IMR-90 (cell line): ENCODE results near the gene FGG.

Experiments
- NFE2L2 ChIP-seq: fragments of 150-350 bp; IDR thresholded peaks from 2 replicates; pipeline ENCODE4 v1.6.1; 2016; ENCODE audit warnings: low read depth, mild to moderate bottlenecking, low read length
- POLR2A ChIP-seq: IDR thresholded peaks from 2 replicates; pipeline ENCODE4 v1.6.1; 2012; ENCODE audit warnings: mild to moderate bottlenecking, low read depth, low read length
- TF ChIP-seq, protein P1 (sequence below): conservative IDR thresholded peaks from 2 replicates; pipeline ENCODE4 v1.5.1; 2012; ENCODE audit warnings: mild to moderate bottlenecking, low read depth, low read length, improper control_type of control experiment
- TF ChIP-seq, protein P2 (sequence below): fragments of 150-350 bp; IDR thresholded peaks from 2 replicates; pipeline ENCODE4 v1.6.1; 2017; ENCODE audit warnings: mild to moderate bottlenecking, antibody characterized with exemption, low read length, low read depth

- TF ChIP-seq, protein P1, sequence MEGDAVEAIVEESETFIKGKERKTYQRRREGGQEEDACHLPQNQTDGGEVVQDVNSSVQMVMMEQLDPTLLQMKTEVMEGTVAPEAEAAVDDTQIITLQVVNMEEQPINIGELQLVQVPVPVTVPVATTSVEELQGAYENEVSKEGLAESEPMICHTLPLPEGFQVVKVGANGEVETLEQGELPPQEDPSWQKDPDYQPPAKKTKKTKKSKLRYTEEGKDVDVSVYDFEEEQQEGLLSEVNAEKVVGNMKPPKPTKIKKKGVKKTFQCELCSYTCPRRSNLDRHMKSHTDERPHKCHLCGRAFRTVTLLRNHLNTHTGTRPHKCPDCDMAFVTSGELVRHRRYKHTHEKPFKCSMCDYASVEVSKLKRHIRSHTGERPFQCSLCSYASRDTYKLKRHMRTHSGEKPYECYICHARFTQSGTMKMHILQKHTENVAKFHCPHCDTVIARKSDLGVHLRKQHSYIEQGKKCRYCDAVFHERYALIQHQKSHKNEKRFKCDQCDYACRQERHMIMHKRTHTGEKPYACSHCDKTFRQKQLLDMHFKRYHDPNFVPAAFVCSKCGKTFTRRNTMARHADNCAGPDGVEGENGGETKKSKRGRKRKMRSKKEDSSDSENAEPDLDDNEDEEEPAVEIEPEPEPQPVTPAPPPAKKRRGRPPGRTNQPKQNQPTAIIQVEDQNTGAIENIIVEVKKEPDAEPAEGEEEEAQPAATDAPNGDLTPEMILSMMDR = peak; percentile 55
- TF ChIP-seq POLR2A (no peak), NFE2L2 (no peak)
- TF ChIP-seq, protein P2, sequence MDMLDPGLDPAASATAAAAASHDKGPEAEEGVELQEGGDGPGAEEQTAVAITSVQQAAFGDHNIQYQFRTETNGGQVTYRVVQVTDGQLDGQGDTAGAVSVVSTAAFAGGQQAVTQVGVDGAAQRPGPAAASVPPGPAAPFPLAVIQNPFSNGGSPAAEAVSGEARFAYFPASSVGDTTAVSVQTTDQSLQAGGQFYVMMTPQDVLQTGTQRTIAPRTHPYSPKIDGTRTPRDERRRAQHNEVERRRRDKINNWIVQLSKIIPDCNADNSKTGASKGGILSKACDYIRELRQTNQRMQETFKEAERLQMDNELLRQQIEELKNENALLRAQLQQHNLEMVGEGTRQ = no peak
These were observed 14.5 kb upstream of the FGG start for GRCh38 chr4:154626793-154627484.
